Psoas muscle (tissue), 8 donors: ENCODE results near the gene BNC2. TPM values are rescaled to one million over a fixed set of nuclear protein-coding genes. Genes with fewer than 3 reads are reported as not detected.

Experiments used
- ATAC-seq, 4 donors: fragments of 200-7000 bp; cut with Tn5 transposase; one replicate each; pipeline ENCODE4 v1.9.1; 2020; ENCODE audit warnings: moderate library complexity in 3 of 4, mild to moderate bottlenecking in 2 of 4
- DNase-seq, 2 donors: peaks; one replicate each; pipeline ENCODE4 v3.0.0-alpha.2; 2020
- H3K27ac ChIP-seq: fragments of 200-600 bp; one replicate; pipeline ENCODE4 v1.8.0; 2022
- H3K27me3 ChIP-seq, 3 donors: fragments of 200-600 bp in 1 of 3; one replicate each; pipeline versions ENCODE4 v1.6.1 to v1.8.0; 2013 to 2022; ENCODE audit warnings: low read length in 2 of 3, mild to moderate bottlenecking in 2 of 3, moderate library complexity in 1 of 3; ENCODE audit not compliant: insufficient read depth in 3 of 3
- H3K36me3 ChIP-seq, 2 donors: fragments of 200-600 bp in 1 of 2; one replicate each; pipeline versions ENCODE4 v1.6.1 to v1.8.0; 2013 to 2022; ENCODE audit warnings: low read depth in 1 of 2, mild to moderate bottlenecking in 1 of 2, moderate library complexity in 1 of 2; ENCODE audit not compliant: insufficient read depth in 1 of 2
- H3K4me1 ChIP-seq: fragments of 200-600 bp; one replicate; pipeline ENCODE4 v1.8.0; 2022
- H3K4me3 ChIP-seq: fragments of 200-600 bp; one replicate; pipeline ENCODE4 v1.8.0; 2022; ENCODE audit warnings: mild to moderate bottlenecking
- H3K9me3 ChIP-seq: fragments of 200-600 bp; one replicate; pipeline ENCODE4 v1.8.0; 2022
- CTCF ChIP-seq: fragments of 200-600 bp; IDR thresholded peaks from one replicate; pipeline ENCODE4 v1.8.0; 2022; ENCODE audit warnings: antibody characterized with exemption
- WGBS, 3 donors: extraction: QIAGEN DNeasy Blood & Tissue Kit; methylation state at CpG; one replicate each; pipeline versions ENCODE4 v1.1.6 to v1.1.7; 2013; 5-methylcytosine and 5-hydroxymethylcytosine counted together
- intact Hi-C, 2 donors: fragments of 100-400 bp; cut with DNase I; formaldehyde crosslinking; loops; one replicate each; pipeline versions ENCODE4 v1.11.0 to v1.14.2; 2022
- polyA plus RNA-seq, 3 donors: library from polyadenylated mRNA; stranded (reverse); fragments of 200-250 nt; gene quantifications; one replicate each; pipeline ENCODE4 v1.2.3, GENCODE V29; 2013
- total RNA-seq, 4 donors: library from RNA; stranded (reverse); fragmentation: NEBNext Ultra II Directional in 2 of 4; extraction: Animal tissue kit (Norgen Biotek cat#: 25700) in 2 of 4; gene quantifications; one replicate each; pipeline versions ENCODE4 v1.2.1 to v1.2.4, GENCODE V29; 2021 to 2023
- donor health status: healthy with polysubstance abuse.
- donor health status: DM: no; HTN: no; CAD: no; lungs with moderate emphysema.
- donor health status: Bipolar disorder and iron deficiency.
- donor health status: healthy.
- donor health status: DM: yes; HTN: yes; CAD: no.
- donor health status: DM: no; HTN: no; CAD: no.
- donor health status: DM: no; HTN: no; CAD: no.
- donor health status: DM: yes; HTN: yes; CAD: no.

The BNC2 gene
- total and polyA plus RNA-seq, 7 donors, result 1.3 to 168 (median 44.1) TPM

- no peak for TF ChIP-seq CTCF
- DNase-seq, result no peak
- Histone ChIP-seq H3K9me3 (no peaks in the 10 kb centered on the region), H3K36me3 (no peaks in the 10 kb centered on the region), H3K27me3 (no peaks in the 10 kb centered on the region), H3K4me3 (no peak overlapping the region), H3K27ac (no peak overlapping the region), H3K4me1 (no peaks in the 10 kb centered on the region)
- intact Hi-C loops, result no loop called here
- ATAC-seq, result no peak
- WGBS, 3 donors, result 84 to 88% (median 86%) methylated on average over 4 of the region's 4 CpGs
These were observed 224.5 kb downstream of the BNC2 start for GRCh38 chr9:16645970-16646369.

DNA sequence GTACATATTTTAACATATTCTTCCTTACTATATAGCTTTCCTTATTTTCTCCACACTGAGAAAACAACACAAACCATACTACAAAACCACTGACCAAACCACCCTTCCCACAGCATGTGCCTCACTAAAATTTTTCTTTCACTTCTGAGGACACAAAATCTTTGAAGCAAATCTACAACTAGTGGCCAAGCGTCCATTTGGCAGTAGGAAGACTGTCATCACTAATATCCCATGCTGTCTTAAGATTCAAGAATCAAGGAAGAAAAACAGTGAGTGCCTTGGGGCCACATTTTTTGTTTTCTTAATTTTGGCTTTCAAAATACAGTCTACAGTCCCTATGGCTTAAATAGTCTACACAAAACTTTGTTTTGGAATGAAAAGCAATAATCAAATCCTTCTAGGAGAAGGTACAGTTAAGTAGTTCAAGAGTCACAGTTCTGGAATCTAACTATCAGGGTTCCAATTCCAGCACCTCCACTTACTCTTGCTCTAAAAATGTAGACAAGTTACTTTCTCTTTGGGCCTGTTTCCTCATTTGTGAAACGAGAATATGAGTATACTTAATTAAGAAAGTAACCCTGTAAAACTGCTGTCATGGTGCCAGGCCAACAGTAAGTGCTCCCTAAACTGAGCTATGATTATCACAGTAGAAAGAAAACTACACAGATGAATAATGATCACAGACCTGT lies 227.9 kb downstream of the BNC2 start:
- ATAC-seq (peak in 1 of 4 donors; percentile 12), DNase-seq (no peak)
- 43 to 56% (median 46%) methylated on average over 2 of the region's 2 CpGs for WGBS, 3 donors
- Histone ChIP-seq H3K4me1 (peaks cover 6% of the 10 kb centered on the region), H3K36me3 (no peaks in the 10 kb centered on the region), H3K9me3 (no peaks in the 10 kb centered on the region), H3K27me3 (no peaks in the 10 kb centered on the region), H3K4me3 (no peak overlapping the region), H3K27ac (no peak overlapping the region)
- no peak for TF ChIP-seq CTCF
- intact Hi-C loops, result no loop called here

GRCh38 chr9:16640649-16641048 lies 229.8 kb downstream of the BNC2 start:
- intact Hi-C loops, result no loop called here
- peak in 1 of 2 donors; percentile 65 for DNase-seq

GRCh38 chr9:16639644-16640043 lies 230.8 kb downstream of the BNC2 start:
- no peak for DNase-seq
- Histone ChIP-seq H3K9me3 (no peaks in the 10 kb centered on the region), H3K36me3 (no peaks in the 10 kb centered on the region), H3K4me3 (no peak overlapping the region), H3K4me1 (peaks cover 13% of the 10 kb centered on the region), H3K27ac (no peak overlapping the region), H3K27me3 (no peaks in the 10 kb centered on the region)
- 96 to 97% (median 97%) methylated on average over 4 of the region's 4 CpGs for WGBS, 3 donors
- no peak for TF ChIP-seq CTCF
- intact Hi-C loops, result no loop called here
- ATAC-seq, result no peak

More at GRCh38 chr9:16640649-16641048, 229.8 kb downstream of the BNC2 start:
- ATAC-seq, result peak; percentile 83 to 98 (median 96)
- Histone ChIP-seq H3K4me3 (no peak overlapping the region), H3K27me3 (no peaks in the 10 kb centered on the region), H3K36me3 (no peaks in the 10 kb centered on the region), H3K27ac (peak overlapping the region; percentile 38), H3K4me1 (peaks cover 6% of the 10 kb centered on the region), H3K9me3 (no peaks in the 10 kb centered on the region)
- WGBS, 3 donors, result 37 to 65% (median 43%) methylated on average over 2 of the region's 2 CpGs
- peak; percentile 34 for TF ChIP-seq CTCF

- intact Hi-C loops, result no loop called here
- Histone ChIP-seq H3K9me3 (no peaks in the 10 kb centered on the region), H3K36me3 (no peaks in the 10 kb centered on the region), H3K27me3 (no peaks in the 10 kb centered on the region), H3K27ac (no peak overlapping the region), H3K4me3 (no peak overlapping the region), H3K4me1 (peaks cover 13% of the 10 kb centered on the region)
- DNase-seq (no peak), ATAC-seq (no peak)
- TF ChIP-seq CTCF, result no peak
- WGBS, 3 donors, result 70 to 79% (median 77%) methylated on average over 5 of the region's 5 CpGs
These were observed 232.6 kb downstream of the BNC2 start for GRCh38 chr9:16637911-16638310.
